Effector memory CD4-positive, alpha-beta T cell (primary cell): ENCODE results near the gene AFAP1L1.
A peak's percentile ranks its signal among the peaks of the same experiment; 100 is the strongest.
"Not testable (repeated sequence)": the region's sequence is repeated elsewhere in the genome, so short reads cannot be mapped to it uniquely, and the experiment has no call there.

ENCODE experiments used
- DNase-seq, 3 donors: peaks; one replicate each; pipeline ENCODE4 v3.0.0-alpha.2; 2020
- H3K27ac ChIP-seq: 2 replicates; pipeline ENCODE4 v1.7.0; 2013; ENCODE audit warnings: mild to moderate bottlenecking, low read length, moderate library complexity; ENCODE audit not compliant: insufficient read depth, poor library complexity, severe bottlenecking
- H3K27me3 ChIP-seq: replicated peaks from 2 replicates; pipeline ENCODE4 v1.7.0; 2013; ENCODE audit warnings: mild to moderate bottlenecking, low read length; ENCODE audit not compliant: insufficient read depth, control insufficient read depth, poor library complexity, severe bottlenecking
- H3K36me3 ChIP-seq: 2 replicates; pipeline ENCODE4 v1.7.0; 2013; ENCODE audit warnings: mild to moderate bottlenecking, low read length, moderate library complexity; ENCODE audit not compliant: control insufficient read depth, insufficient read depth
- H3K4me1 ChIP-seq: 2 replicates; pipeline ENCODE4 v1.7.0; 2013; ENCODE audit warnings: low read length, mild to moderate bottlenecking; ENCODE audit not compliant: control insufficient read depth, insufficient read depth, poor library complexity, severe bottlenecking
- H3K4me3 ChIP-seq: 2 replicates; pipeline ENCODE4 v1.7.0; 2013; ENCODE audit warnings: low read length, low read depth, mild to moderate bottlenecking; ENCODE audit not compliant: insufficient read depth, poor library complexity, severe bottlenecking
- H3K9me3 ChIP-seq: 2 replicates; pipeline ENCODE4 v1.7.0; 2013; ENCODE audit warnings: mild to moderate bottlenecking, low read length, moderate library complexity; ENCODE audit not compliant: control insufficient read depth

The AFAP1L1 gene

DNA sequence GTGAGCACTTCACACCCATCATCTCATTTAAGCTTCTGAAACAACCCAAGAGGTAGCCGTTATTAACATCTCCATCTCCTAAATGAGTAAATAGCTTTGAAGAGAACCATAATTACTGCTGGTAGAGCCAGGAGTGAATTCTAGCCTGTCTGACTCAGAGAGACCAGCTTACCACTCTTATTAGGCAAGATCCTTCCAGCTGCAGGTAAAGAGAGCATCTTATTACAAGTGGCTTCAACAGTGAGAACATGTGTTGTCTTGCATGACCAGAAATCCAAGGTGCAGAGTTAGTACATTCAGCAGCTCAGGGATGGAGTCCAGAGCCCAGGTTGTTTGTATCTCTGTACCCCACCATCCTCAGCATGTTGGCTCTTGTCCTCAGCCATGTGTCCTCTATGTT is 10.9 kb upstream of the AFAP1L1 start:
- DNase-seq: no peak
- no peak overlapping the region for H3K4me3 ChIP-seq
- no peaks in the 10 kb centered on the region for H3K9me3 ChIP-seq
- H3K4me1 ChIP-seq: no peaks in the 10 kb centered on the region
- H3K27ac ChIP-seq: no peak overlapping the region
- no peaks in the 10 kb centered on the region for H3K36me3 ChIP-seq
- H3K27me3 ChIP-seq: no peaks in the 10 kb centered on the region

DNA sequence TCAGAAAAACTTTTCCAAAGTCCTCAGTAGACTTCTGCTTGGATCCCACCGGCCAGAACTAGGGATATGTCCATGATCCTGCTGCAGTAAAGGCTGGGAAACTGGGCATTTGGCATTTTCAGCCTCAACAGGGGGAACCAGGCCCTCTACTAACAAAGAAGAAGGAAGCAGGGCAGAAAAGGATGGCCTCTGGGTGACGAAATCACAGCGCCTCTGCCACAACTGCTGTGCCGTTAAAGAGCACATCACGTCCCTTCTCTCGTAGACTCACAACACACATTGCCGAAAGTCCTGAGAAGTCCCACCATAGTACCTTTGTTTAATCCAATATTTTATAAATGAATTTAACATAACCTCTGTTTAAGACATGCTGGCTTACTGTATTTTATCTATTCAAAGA is 10.4 kb upstream of the AFAP1L1 start:
- Histone ChIP-seq H3K4me1 (no peaks in the 10 kb centered on the region), H3K9me3 (no peaks in the 10 kb centered on the region), H3K4me3 (no peak overlapping the region), H3K27ac (no peak overlapping the region), H3K27me3 (no peaks in the 10 kb centered on the region), H3K36me3 (no peaks in the 10 kb centered on the region)
- no peak for DNase-seq

DNA sequence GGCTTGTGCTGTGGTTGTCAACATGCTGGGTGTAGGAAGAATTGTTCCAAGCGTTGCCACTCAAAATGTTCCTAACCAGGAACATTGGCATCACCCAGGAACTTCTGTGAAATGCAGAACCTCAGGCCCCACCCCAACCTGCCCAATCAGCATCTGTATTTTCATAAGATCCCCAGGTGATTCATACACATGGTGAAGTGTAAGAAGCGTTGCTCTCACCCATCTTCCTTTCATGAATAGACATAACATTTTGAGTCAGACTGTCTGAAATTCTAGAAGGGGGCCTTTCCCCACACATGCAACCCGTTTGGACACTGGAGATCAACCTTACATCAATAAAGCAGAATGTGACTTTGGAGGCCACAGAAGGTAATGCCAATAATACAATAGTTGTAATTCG is 9.3 kb upstream of the AFAP1L1 start:
- H3K27ac ChIP-seq: no peak overlapping the region
- H3K9me3 ChIP-seq: no peaks in the 10 kb centered on the region
- H3K4me1 ChIP-seq: no peaks in the 10 kb centered on the region
- H3K4me3 ChIP-seq: no peak overlapping the region
- H3K27me3 ChIP-seq: no peaks in the 10 kb centered on the region
- no peaks in the 10 kb centered on the region for H3K36me3 ChIP-seq
- no peak for DNase-seq

DNA sequence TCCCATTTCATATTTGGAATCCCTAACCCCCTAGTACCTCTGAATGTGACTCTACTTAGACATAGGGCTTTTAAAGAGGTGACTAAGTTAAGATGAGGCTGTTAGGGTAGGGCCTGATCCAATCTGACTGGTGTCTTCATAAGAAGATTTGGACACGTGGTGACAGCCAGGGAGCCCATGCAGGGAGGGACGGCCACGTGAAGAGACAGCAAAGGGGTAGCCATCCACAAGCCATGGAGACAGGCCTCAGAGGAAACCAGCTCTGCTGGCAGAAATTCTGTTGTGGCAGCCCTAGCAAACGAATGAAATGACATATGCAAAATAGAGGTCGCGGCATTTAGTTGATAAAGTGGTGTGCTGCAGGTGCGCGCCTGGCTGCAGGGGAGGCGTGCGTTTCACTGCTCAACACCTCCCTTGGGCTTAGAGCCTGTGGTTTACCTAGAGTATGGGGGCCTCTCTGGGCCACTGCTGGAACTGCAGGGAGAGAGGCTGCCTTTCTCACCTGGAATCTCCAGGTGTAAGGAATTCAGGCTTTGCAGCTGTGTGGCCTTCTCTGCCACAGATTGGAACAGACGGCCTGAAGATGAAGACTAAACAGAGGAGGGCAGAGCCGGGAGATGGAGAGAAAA is 7.1 kb upstream of the AFAP1L1 start:
- H3K9me3 ChIP-seq: peaks cover 7% of the 10 kb centered on the region
- H3K27me3 ChIP-seq: no peaks in the 10 kb centered on the region
- no peak overlapping the region for H3K4me3 ChIP-seq
- H3K4me1 ChIP-seq: no peaks in the 10 kb centered on the region
- peak; percentile 12 to 50 (median 42) for DNase-seq
- H3K27ac ChIP-seq: no peak overlapping the region
- H3K36me3 ChIP-seq: no peaks in the 10 kb centered on the region

DNA sequence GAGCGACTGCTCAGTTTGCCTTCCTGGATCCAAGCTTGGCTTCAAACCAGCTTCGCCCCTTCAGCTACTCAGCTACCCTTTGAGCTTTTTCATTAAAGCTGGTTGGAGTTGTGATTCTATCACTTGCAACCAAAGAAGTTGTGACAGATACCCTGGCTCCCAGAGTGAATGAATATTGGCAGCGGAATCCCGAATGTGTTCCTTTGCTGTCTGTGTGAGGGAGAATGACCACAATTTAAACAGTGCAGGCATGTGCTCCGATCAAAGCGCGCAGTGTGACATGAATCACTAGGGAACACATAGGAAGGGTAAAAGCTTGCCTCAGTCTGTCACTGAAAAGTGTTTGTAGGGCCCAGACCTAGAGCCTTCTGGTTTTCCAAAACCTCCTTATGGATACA is 6.6 kb upstream of the AFAP1L1 start:
- Histone ChIP-seq H3K4me3 (no peak overlapping the region), H3K4me1 (no peaks in the 10 kb centered on the region), H3K27ac (no peak overlapping the region), H3K36me3 (no peaks in the 10 kb centered on the region), H3K9me3 (peaks cover 7% of the 10 kb centered on the region), H3K27me3 (no peaks in the 10 kb centered on the region)
- DNase-seq: no peak

- Histone ChIP-seq H3K4me3 (no peak overlapping the region), H3K4me1 (no peaks in the 10 kb centered on the region), H3K27me3 (peaks cover 2% of the 10 kb centered on the region), H3K27ac (no peak overlapping the region), H3K9me3 (peaks cover 7% of the 10 kb centered on the region), H3K36me3 (no peaks in the 10 kb centered on the region)
- no peak for DNase-seq
Measured at GRCh38 chr5:149265597-149265996, 6.1 kb upstream of the AFAP1L1 start.

GRCh38 chr5:149267241-149267973 is 4.3 kb upstream of the AFAP1L1 start:
- Histone ChIP-seq H3K4me3 (no peak overlapping the region), H3K4me1 (no peaks in the 10 kb centered on the region), H3K27ac (no peak overlapping the region), H3K9me3 (peaks cover 7% of the 10 kb centered on the region), H3K27me3 (peaks cover 14% of the 10 kb centered on the region), H3K36me3 (no peaks in the 10 kb centered on the region)
- no peak for DNase-seq

DNA sequence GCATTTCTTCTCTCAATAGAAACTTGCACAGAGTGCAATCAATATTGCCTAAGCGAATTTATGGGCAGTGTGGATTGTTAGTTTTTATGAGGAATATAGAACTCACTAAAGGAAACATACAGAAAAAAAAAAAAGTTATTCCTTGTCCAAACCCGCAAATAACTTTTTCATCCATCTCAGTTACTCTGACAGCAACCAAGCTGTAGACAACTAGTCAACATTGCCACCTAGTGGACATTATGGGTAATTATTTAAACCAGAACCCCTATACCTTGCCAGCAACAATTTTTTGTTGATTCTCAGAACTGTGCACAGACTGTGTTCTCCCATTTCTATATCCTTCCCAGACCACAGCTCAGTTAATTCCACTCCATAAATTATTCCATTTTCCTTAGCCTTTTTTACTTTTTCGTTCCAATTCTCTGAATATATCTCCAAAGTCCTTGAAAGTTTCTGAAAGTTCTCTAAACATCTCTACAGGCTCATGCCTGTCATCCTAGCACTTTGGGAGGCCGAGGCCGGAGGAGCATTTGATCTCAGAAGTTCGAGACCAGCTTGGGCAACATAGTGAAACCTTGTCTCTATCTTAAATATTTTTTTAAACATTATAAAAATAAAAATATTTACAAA is 2.6 kb upstream of the AFAP1L1 start:
- Histone ChIP-seq H3K27me3 (peaks cover 14% of the 10 kb centered on the region), H3K36me3 (no peaks in the 10 kb centered on the region), H3K4me1 (no peaks in the 10 kb centered on the region), H3K27ac (no peak overlapping the region), H3K9me3 (peaks cover 7% of the 10 kb centered on the region), H3K4me3 (no peak overlapping the region)
- no peak for DNase-seq

- Histone ChIP-seq H3K36me3 (no peaks in the 10 kb centered on the region), H3K4me1 (no peaks in the 10 kb centered on the region), H3K4me3 (peak overlapping the region; percentile 28), H3K9me3 (peaks cover 7% of the 10 kb centered on the region), H3K27ac (no peak overlapping the region), H3K27me3 (peaks cover 14% of the 10 kb centered on the region)
- no peak for DNase-seq
Measured at GRCh38 chr5:149271195-149271715, 404 bp upstream of the AFAP1L1 start.

GRCh38 chr5:149272781-149273180 is 1.1 kb downstream of the AFAP1L1 start:
- H3K9me3 ChIP-seq, DNase-seq, H3K4me3 ChIP-seq, H3K36me3 ChIP-seq, H3K4me1 ChIP-seq, H3K27ac ChIP-seq: not testable (repeated sequence)
- H3K27me3 ChIP-seq: peaks cover 14% of the 10 kb centered on the region
